Liver (tissue), 9 donors: ENCODE results near the gene TMEM139. TPM values are rescaled to one million over a fixed set of nuclear protein-coding genes. Genes with fewer than 3 reads are reported as not detected.
A peak's percentile ranks its signal among the peaks of the same experiment; 100 is the strongest.

Experiments used
- DNase-seq: peaks from one replicate; pipeline ENCODE4 v3.0.0-alpha.2; 2017; ENCODE audit warnings: low spot score
- H3K27ac ChIP-seq, 2 donors: one replicate each; pipeline ENCODE4 v1.7.0; 2013; ENCODE audit warnings: inconsistent platforms in 2 of 2, low read length in 2 of 2, control low read depth in 1 of 2, low read depth in 1 of 2, mild to moderate bottlenecking in 1 of 2
- H3K27me3 ChIP-seq, 4 donors: one replicate each; pipeline versions ENCODE4 v1.6.1 to v1.7.0; 2013; ENCODE audit warnings: low read length in 3 of 4, inconsistent platforms in 1 of 4, mild to moderate bottlenecking in 1 of 4, moderate library complexity in 1 of 4; ENCODE audit not compliant: control insufficient read depth in 4 of 4, insufficient read depth in 4 of 4
- H3K36me3 ChIP-seq, 4 donors: one replicate each; pipeline versions ENCODE4 v1.6.1 to v1.7.0; 2013; ENCODE audit warnings: low read length in 3 of 4, mild to moderate bottlenecking in 3 of 4, low read depth in 1 of 4, moderate library complexity in 1 of 4; ENCODE audit not compliant: control insufficient read depth in 4 of 4, insufficient read depth in 3 of 4
- H3K4me1 ChIP-seq, 4 donors: one replicate each; pipeline versions ENCODE4 v1.6.1 to v1.7.0; 2013; ENCODE audit warnings: low read length in 3 of 4, mild to moderate bottlenecking in 3 of 4, moderate library complexity in 1 of 4; ENCODE audit not compliant: control insufficient read depth in 4 of 4, insufficient read depth in 4 of 4
- H3K4me3 ChIP-seq, 3 donors: one replicate each; pipeline versions ENCODE4 v1.6.1 to v1.7.0; 2013; ENCODE audit warnings: low read length in 3 of 3, control low read depth in 1 of 3, low read depth in 1 of 3, mild to moderate bottlenecking in 1 of 3
- H3K9ac ChIP-seq, 2 donors: one replicate each; pipeline ENCODE4 v1.7.0; 2013; ENCODE audit warnings: low read length in 2 of 2, mild to moderate bottlenecking in 2 of 2, moderate library complexity in 2 of 2, control low read depth in 1 of 2, low read depth in 1 of 2
- H3K9me3 ChIP-seq, 4 donors: one replicate each; pipeline versions ENCODE4 v1.6.1 to v1.7.0; 2013; ENCODE audit warnings: low read length in 3 of 4; ENCODE audit not compliant: control insufficient read depth in 4 of 4
- EGR1 ChIP-seq, 2 donors: IDR thresholded peaks; 2 replicates each; pipeline ENCODE4 v1.6.1; 2016 to 2018; ENCODE audit warnings: antibody characterized with exemption in 2 of 2, low read depth in 2 of 2
- FOXA1 ChIP-seq: IDR thresholded peaks from 2 replicates; pipeline ENCODE4 v1.6.1; 2016; ENCODE audit warnings: antibody characterized with exemption
- FOXA2 ChIP-seq: IDR thresholded peaks from 2 replicates; pipeline ENCODE4 v1.6.1; 2016; ENCODE audit warnings: antibody characterized with exemption
- GABPA ChIP-seq, 2 donors: IDR thresholded peaks in 1 of 2; conservative IDR thresholded peaks in 1 of 2; 2 replicates each; pipeline ENCODE4 v1.6.1; 2016; ENCODE audit warnings: antibody characterized with exemption in 2 of 2, mild to moderate bottlenecking in 1 of 2, moderate library complexity in 1 of 2
- HNF4A ChIP-seq, 2 donors: conservative IDR thresholded peaks; 2 replicates each; pipeline ENCODE4 v1.6.1; 2016; ENCODE audit warnings: antibody characterized with exemption in 2 of 2, mild to moderate bottlenecking in 2 of 2
- HNF4G ChIP-seq: IDR thresholded peaks from 2 replicates; pipeline ENCODE4 v1.6.1; 2016; ENCODE audit warnings: antibody characterized with exemption
- JUND ChIP-seq, 2 donors: IDR thresholded peaks; 2 replicates each; pipeline ENCODE4 v1.6.1; 2016; ENCODE audit warnings: antibody characterized with exemption in 2 of 2
- NR2F2 ChIP-seq: IDR thresholded peaks from 2 replicates; pipeline ENCODE4 v1.6.1; 2016; ENCODE audit warnings: antibody characterized with exemption
- RAD21 ChIP-seq, 2 donors: IDR thresholded peaks; 2 replicates each; pipeline ENCODE4 v1.6.1; 2016; ENCODE audit warnings: antibody characterized with exemption in 2 of 2, mild to moderate bottlenecking in 2 of 2
- RXRA ChIP-seq, 2 donors: IDR thresholded peaks; 2 replicates each; pipeline ENCODE4 v1.6.1; 2017 to 2018; ENCODE audit warnings: antibody characterized with exemption in 2 of 2, mild to moderate bottlenecking in 1 of 2
- SP1 ChIP-seq: IDR thresholded peaks from 2 replicates; pipeline ENCODE4 v1.6.1; 2018; ENCODE audit warnings: antibody characterized with exemption, mild to moderate bottlenecking
- TAF1 ChIP-seq: conservative IDR thresholded peaks from 2 replicates; pipeline ENCODE4 v1.6.1; 2016; ENCODE audit warnings: antibody characterized with exemption, mild to moderate bottlenecking
- YY1 ChIP-seq: IDR thresholded peaks from 2 replicates; pipeline ENCODE4 v1.6.1; 2016; ENCODE audit warnings: antibody characterized with exemption, mild to moderate bottlenecking
- WGBS: extraction: QIAGEN DNeasy Blood & Tissue Kit; methylation state at CpG from one replicate; pipeline ENCODE4 v1.1.7; 2013; 5-methylcytosine and 5-hydroxymethylcytosine counted together
- polyA plus RNA-seq, 2 donors: library from polyadenylated mRNA; stranded (reverse) in 1 of 2; unstranded in 1 of 2; fragments of 200-250 nt in 1 of 2; fragments of >200 nt in 1 of 2; fragmentation: Nextera tagmentation in 1 of 2; extraction: Ambion mirVana in 1 of 2; gene quantifications; one replicate each; pipeline versions ENCODE4 v1.2.1 to v1.2.3, GENCODE V29; 2013 to 2015
- total RNA-seq, 2 donors: library from RNA; depleted of rRNA; stranded (reverse); fragments of >200 nt; gene quantifications; one replicate each; pipeline ENCODE4 v1.2.3, GENCODE V29; 2014
- TF ChIP-seq, protein P1 (sequence below): IDR thresholded peaks from 2 replicates; pipeline ENCODE4 v1.6.1; 2016; ENCODE audit warnings: antibody characterized with exemption, mild to moderate bottlenecking
- TF ChIP-seq, protein P2 (sequence below): IDR thresholded peaks from 2 replicates; pipeline ENCODE4 v1.6.1; 2016; ENCODE audit warnings: antibody characterized with exemption
- TF ChIP-seq, protein P3 (sequence below): fragments of 150-350 bp; IDR thresholded peaks from 2 replicates; pipeline ENCODE4 v1.5.1; 2017; ENCODE audit warnings: improper control_type of control experiment, low read depth, low read length; ENCODE audit not compliant: missing input control
- TF ChIP-seq, protein P4 (sequence below): IDR thresholded peaks from 2 replicates; pipeline ENCODE4 v1.6.1; 2016; ENCODE audit warnings: antibody characterized with exemption
- TF ChIP-seq, protein P5 (sequence below): IDR thresholded peaks from 2 replicates; pipeline ENCODE4 v1.6.1; 2016; ENCODE audit warnings: antibody characterized with exemption
- donor health status: healthy.
- donor health status: healthy.
- donor health status: healthy.
- donor health status: healthy.
- donor health status: healthy.

TMEM139 gene
- total and polyA plus RNA-seq, 4 donors: 3.0 to 8.6 (median 5.5) TPM

DNA sequence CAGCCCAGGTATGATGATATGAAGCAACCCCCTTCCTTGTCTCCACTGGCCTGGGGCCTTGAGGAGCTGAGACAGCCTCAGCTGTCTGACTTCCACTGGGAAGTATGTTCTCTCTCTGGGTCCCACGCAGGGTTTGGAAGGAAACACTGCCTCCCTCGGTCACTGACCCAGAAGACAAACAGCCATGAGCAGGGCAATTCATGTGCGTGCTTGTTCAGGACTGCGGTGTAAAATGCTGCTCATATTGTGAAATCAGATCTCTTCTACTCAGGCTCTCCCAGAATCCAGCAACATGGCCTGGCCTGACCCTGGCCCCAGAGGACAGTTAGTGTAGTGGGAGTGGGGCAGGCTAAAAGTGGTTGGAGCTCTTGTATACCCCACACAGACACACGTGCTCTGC, 33.9 kb downstream of the TMEM139 start:
- no peaks in the 10 kb centered on the region for H3K9me3 ChIP-seq
- H3K4me3 ChIP-seq: no peak overlapping the region
- H3K36me3 ChIP-seq: no peaks in the 10 kb centered on the region
- peaks cover 8 to 32% (median 18%) of the 10 kb centered on the region in 4 donors for H3K4me1 ChIP-seq
- WGBS: 30% methylated on average over 5 of the region's 5 CpGs
- H3K27me3 ChIP-seq: no peaks in the 10 kb centered on the region
- no peak overlapping the region for H3K9ac ChIP-seq
- peak overlapping the region; percentile 49 to 76 for H3K27ac ChIP-seq
- DNase-seq: peak; percentile 37
- TF ChIP-seq TAF1: no peak
- peak; percentile 73 for TF ChIP-seq NR2F2
- TF ChIP-seq, protein P1, sequence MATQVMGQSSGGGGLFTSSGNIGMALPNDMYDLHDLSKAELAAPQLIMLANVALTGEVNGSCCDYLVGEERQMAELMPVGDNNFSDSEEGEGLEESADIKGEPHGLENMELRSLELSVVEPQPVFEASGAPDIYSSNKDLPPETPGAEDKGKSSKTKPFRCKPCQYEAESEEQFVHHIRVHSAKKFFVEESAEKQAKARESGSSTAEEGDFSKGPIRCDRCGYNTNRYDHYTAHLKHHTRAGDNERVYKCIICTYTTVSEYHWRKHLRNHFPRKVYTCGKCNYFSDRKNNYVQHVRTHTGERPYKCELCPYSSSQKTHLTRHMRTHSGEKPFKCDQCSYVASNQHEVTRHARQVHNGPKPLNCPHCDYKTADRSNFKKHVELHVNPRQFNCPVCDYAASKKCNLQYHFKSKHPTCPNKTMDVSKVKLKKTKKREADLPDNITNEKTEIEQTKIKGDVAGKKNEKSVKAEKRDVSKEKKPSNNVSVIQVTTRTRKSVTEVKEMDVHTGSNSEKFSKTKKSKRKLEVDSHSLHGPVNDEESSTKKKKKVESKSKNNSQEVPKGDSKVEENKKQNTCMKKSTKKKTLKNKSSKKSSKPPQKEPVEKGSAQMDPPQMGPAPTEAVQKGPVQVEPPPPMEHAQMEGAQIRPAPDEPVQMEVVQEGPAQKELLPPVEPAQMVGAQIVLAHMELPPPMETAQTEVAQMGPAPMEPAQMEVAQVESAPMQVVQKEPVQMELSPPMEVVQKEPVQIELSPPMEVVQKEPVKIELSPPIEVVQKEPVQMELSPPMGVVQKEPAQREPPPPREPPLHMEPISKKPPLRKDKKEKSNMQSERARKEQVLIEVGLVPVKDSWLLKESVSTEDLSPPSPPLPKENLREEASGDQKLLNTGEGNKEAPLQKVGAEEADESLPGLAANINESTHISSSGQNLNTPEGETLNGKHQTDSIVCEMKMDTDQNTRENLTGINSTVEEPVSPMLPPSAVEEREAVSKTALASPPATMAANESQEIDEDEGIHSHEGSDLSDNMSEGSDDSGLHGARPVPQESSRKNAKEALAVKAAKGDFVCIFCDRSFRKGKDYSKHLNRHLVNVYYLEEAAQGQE: peak; percentile 70
- TF ChIP-seq EGR1 (IDR thresholded peaks at IDR 0.05; ENCODE audit: low read depth in 2 of 2): peak in 1 of 2 donors; percentile 84
- TF ChIP-seq HNF4A (conservative IDR thresholded peaks at IDR 0.05): peak; percentile 81 to 91
- TF ChIP-seq, protein P2, sequence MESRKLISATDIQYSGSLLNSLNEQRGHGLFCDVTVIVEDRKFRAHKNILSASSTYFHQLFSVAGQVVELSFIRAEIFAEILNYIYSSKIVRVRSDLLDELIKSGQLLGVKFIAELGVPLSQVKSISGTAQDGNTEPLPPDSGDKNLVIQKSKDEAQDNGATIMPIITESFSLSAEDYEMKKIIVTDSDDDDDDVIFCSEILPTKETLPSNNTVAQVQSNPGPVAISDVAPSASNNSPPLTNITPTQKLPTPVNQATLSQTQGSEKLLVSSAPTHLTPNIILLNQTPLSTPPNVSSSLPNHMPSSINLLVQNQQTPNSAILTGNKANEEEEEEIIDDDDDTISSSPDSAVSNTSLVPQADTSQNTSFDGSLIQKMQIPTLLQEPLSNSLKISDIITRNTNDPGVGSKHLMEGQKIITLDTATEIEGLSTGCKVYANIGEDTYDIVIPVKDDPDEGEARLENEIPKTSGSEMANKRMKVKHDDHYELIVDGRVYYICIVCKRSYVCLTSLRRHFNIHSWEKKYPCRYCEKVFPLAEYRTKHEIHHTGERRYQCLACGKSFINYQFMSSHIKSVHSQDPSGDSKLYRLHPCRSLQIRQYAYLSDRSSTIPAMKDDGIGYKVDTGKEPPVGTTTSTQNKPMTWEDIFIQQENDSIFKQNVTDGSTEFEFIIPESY: peak; percentile 85
- TF ChIP-seq, protein P3, sequence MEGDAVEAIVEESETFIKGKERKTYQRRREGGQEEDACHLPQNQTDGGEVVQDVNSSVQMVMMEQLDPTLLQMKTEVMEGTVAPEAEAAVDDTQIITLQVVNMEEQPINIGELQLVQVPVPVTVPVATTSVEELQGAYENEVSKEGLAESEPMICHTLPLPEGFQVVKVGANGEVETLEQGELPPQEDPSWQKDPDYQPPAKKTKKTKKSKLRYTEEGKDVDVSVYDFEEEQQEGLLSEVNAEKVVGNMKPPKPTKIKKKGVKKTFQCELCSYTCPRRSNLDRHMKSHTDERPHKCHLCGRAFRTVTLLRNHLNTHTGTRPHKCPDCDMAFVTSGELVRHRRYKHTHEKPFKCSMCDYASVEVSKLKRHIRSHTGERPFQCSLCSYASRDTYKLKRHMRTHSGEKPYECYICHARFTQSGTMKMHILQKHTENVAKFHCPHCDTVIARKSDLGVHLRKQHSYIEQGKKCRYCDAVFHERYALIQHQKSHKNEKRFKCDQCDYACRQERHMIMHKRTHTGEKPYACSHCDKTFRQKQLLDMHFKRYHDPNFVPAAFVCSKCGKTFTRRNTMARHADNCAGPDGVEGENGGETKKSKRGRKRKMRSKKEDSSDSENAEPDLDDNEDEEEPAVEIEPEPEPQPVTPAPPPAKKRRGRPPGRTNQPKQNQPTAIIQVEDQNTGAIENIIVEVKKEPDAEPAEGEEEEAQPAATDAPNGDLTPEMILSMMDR: peak; percentile 39
- peak; percentile 89 for TF ChIP-seq YY1
- TF ChIP-seq, protein P4, sequence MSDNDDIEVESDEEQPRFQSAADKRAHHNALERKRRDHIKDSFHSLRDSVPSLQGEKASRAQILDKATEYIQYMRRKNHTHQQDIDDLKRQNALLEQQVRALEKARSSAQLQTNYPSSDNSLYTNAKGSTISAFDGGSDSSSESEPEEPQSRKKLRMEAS: peak; percentile 99
- TF ChIP-seq FOXA2: no peak
- TF ChIP-seq, protein P5, sequence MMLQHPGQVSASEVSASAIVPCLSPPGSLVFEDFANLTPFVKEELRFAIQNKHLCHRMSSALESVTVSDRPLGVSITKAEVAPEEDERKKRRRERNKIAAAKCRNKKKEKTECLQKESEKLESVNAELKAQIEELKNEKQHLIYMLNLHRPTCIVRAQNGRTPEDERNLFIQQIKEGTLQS: no peak
- peak; percentile 96 for TF ChIP-seq SP1
- TF ChIP-seq RXRA (IDR thresholded peaks at IDR 0.05): peak; percentile 100
- peak; percentile 48 for TF ChIP-seq HNF4G
- peak; percentile 56 for TF ChIP-seq FOXA1
- TF ChIP-seq JUND (IDR thresholded peaks at IDR 0.05): peak; percentile 63 to 73
- peak in 1 of 2 donors; percentile 46 for TF ChIP-seq GABPA (IDR thresholded peaks at IDR 0.05 in 1 of 2, conservative IDR thresholded peaks at IDR 0.05 in 1 of 2)
- peak; percentile 63 to 78 for TF ChIP-seq RAD21 (IDR thresholded peaks at IDR 0.05)
